Cardiac muscle cell (in vitro differentiated cells and primary cell): ENCODE results near the gene CCDC78. TPM values are rescaled to one million over a fixed set of nuclear protein-coding genes. Genes with fewer than 3 reads are reported as not detected.

Source experiments
- DNase-seq, 2 donors: peaks; one replicate each; pipeline versions ENCODE4 v3.0.0 to v3.0.0-alpha.2; 2010 to 2017; ENCODE audit warnings: low read depth in 1 of 2, low spot score in 1 of 2
- H3K27ac ChIP-seq: fragments of 200-600 bp; sonication (generic); 2 replicates; pipeline ENCODE4 v1.5.1; 2016
- H3K27me3 ChIP-seq: fragments of 200-600 bp; sonication (generic); 2 replicates; pipeline ENCODE4 v1.6.0; 2016; ENCODE audit warnings: control low read depth
- H3K36me3 ChIP-seq: fragments of 200-600 bp; sonication (generic); 2 replicates; pipeline ENCODE4 v1.5.1; 2016; ENCODE audit warnings: control low read depth
- H3K4me1 ChIP-seq: fragments of 200-600 bp; sonication (generic); 2 replicates; pipeline ENCODE4 v1.8.1; 2017; ENCODE audit warnings: low read depth, mild to moderate bottlenecking, mixed run types
- H3K4me3 ChIP-seq: fragments of 200-600 bp; sonication (generic); 2 replicates; pipeline ENCODE4 v1.5.1; 2016; ENCODE audit warnings: mild to moderate bottlenecking
- H3K9me3 ChIP-seq: fragments of 200-600 bp; sonication (generic); 2 replicates; pipeline ENCODE4 v1.5.1; 2017; ENCODE audit warnings: low read depth, mild to moderate bottlenecking, control low read depth
- CTCF ChIP-seq: IDR thresholded peaks from 2 replicates; pipeline ENCODE4 v1.5.1; 2012; ENCODE audit warnings: low read depth, mild to moderate bottlenecking, low read length
- polyA plus RNA-seq: library from polyadenylated mRNA; unstranded; fragments of >200 nt; fragmentation: Nextera tagmentation; extraction: Ambion mirVana; gene quantifications from 2 replicates; pipeline ENCODE4 v1.2.1, GENCODE V29; 2016
- total RNA-seq: library from RNA; depleted of rRNA; stranded (reverse); fragments of >200 nt; gene quantifications from 2 replicates; pipeline ENCODE4 v1.2.3, GENCODE V29; 2016

The CCDC78 gene
- total and polyA plus RNA-seq, 2 experiments from 2014 or later, result 4.2 to 16.5 TPM

DNA sequence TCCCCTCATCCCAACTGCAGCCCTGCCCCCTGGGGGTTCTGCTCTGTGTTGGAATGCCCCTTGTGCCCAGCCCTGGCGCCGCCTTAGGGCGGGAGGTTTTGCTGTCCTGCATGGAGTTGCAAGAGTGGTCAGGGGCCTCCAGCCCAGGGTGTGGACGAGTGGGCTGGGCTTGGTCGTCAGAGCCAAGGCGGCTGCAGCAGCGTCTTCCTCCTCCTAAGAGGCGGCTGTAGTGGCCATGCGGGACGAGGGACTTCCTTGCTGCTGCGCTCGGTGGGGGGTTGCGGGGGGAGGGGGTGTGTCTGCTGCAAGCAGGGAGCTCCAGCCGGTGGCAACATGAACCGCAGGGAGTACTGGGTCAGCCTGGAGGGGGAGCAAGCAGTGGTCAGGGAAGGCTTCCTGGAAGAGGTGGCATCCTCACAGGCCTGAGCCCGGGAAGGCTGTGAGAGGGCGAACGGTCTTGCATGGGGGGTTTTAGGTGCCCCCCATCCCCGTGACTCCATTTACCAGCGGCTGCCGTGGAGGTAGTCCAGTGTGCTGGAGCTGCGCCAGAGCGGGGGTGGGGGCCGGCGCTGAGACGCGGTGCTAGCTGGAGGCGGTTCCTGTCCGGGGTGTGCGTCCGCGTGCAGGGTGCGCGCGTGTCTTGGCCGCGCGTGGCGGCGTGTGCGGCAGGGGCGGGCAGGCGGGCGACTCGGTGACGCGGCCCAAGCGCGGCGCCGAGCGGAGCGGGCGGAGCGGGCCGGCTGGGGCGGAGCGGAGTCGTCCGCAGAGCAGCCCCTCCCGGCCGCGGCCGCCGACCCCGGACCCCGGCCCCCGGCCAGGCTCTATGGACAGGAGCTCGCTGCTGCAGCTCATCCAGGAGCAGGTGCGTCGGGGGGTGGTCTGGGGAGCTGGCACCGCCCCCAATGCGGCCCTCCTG is 51.0 kb downstream of the CCDC78 start, which contains the start of gene RHBDL1:
Gene RHBDL1 (plus strand): TSS at position 704 of the 916 bp plus-strand sequence. CDS start 120 bp downstream, at position 824.
- TF ChIP-seq CTCF, result no peak
- H3K27ac ChIP-seq, result no peak within 1 kb of the TSS

GRCh38 chr16:674214-674881 is 51.9 kb downstream of the CCDC78 start:
- no peaks in the 10 kb centered on the region for H3K9me3 ChIP-seq
- TF ChIP-seq CTCF, result no peak
- peaks cover 35% of the 10 kb centered on the region for H3K36me3 ChIP-seq
- no peak for DNase-seq
- peaks cover 7% of the 10 kb centered on the region for H3K4me1 ChIP-seq
- no peak overlapping the region for H3K27ac ChIP-seq
- no peak overlapping the region for H3K4me3 ChIP-seq
- H3K27me3 ChIP-seq, result no peaks in the 10 kb centered on the region

More for the DNA sequence above, 51.0 kb downstream of the CCDC78 start, which contains the start of gene RHBDL1:
- Histone ChIP-seq H3K4me1 (peaks cover 7% of the 10 kb centered on the region), H3K4me3 (peak within 1 kb of the TSS; percentile 23), H3K27me3 (no peaks in the 10 kb centered on the region), H3K36me3 (peaks cover 26% of the 10 kb centered on the region), H3K9me3 (no peaks in the 10 kb centered on the region)
- peak in 1 of 2 donors; percentile 50 for DNase-seq

DNA sequence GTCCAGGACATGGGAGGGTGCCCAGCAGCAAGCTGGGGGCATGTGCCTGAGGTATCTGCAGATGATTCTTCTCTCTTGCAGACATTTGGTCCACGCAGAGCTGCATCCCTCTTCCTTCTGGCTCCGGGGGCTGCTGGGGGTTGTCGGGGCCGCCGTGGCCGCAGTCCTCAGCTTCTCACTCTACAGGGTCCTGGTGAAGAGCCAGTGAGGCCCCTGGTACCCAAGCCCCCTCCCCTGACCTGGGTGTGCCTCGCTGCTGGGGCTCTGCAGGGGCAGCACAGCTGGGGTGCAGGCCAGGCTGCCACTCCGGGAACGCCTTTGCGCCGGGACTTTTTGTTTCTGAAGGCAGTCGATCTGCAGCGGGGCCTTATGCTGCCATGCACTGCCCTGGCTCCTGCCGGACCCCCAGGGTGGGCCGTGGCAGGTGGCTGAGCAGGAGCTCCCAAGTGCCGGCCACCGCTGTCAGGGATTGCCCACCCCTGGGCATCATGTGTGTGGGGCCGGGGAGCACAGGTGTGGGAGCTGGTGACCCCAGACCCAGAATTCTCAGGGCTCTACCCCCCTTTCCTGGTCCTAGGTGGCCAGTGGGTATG is 52.7 kb downstream of the CCDC78 start:
- TF ChIP-seq CTCF, result no peak
- Histone ChIP-seq H3K27me3 (no peaks in the 10 kb centered on the region), H3K9me3 (no peaks in the 10 kb centered on the region), H3K36me3 (peaks cover 35% of the 10 kb centered on the region), H3K4me3 (no peak overlapping the region), H3K4me1 (peaks cover 5% of the 10 kb centered on the region), H3K27ac (no peak overlapping the region)
- DNase-seq, result no peak

- Histone ChIP-seq H3K4me1 (peaks cover 5% of the 10 kb centered on the region), H3K36me3 (peaks cover 35% of the 10 kb centered on the region), H3K27ac (no peak overlapping the region), H3K4me3 (no peak overlapping the region), H3K27me3 (no peaks in the 10 kb centered on the region), H3K9me3 (no peaks in the 10 kb centered on the region)
- DNase-seq, result no peak
- no peak for TF ChIP-seq CTCF
Measured at GRCh38 chr16:672851-673250, 53.4 kb downstream of the CCDC78 start.

Other genes with a start within 250 kb of the CCDC78 start
- 58.2 and 63.3 TPM in 2 replicates for gene CAPN15, start 198.7 kb downstream of the CCDC78 start, total RNA-seq
- 19.0 and 38.1 TPM in 2 replicates for gene CAPN15, start 198.7 kb downstream of the CCDC78 start, polyA plus RNA-seq
- 0.14 and 0.66 TPM in 2 replicates for gene PRR35, start 166.0 kb downstream of the CCDC78 start, total RNA-seq
- gene PRR35, start 166.0 kb downstream of the CCDC78 start, polyA plus RNA-seq, result 0.40 TPM in 1 of 2 replicates, not detected in the other
- gene NHLRC4, start 159.4 kb downstream of the CCDC78 start, total RNA-seq, result 3.6 and 3.9 TPM in 2 replicates
- 2.2 and 2.6 TPM in 2 replicates for gene NHLRC4, start 159.4 kb downstream of the CCDC78 start, polyA plus RNA-seq
- 124 and 126 TPM in 2 replicates for gene PIGQ, start 156.5 kb downstream of the CCDC78 start, total RNA-seq
- gene PIGQ, start 156.5 kb downstream of the CCDC78 start, polyA plus RNA-seq, result 89.2 and 110 TPM in 2 replicates
- gene RAB40C, start 136.4 kb downstream of the CCDC78 start, total RNA-seq, result 40.7 and 45.9 TPM in 2 replicates
- 30.8 and 36.9 TPM in 2 replicates for gene RAB40C, start 136.4 kb downstream of the CCDC78 start, polyA plus RNA-seq
- gene WFIKKN1, start 95.5 kb downstream of the CCDC78 start, total RNA-seq, result 85.8 and 125 TPM in 2 replicates
- 79.6 and 105 TPM in 2 replicates for gene WFIKKN1, start 95.5 kb downstream of the CCDC78 start, polyA plus RNA-seq
- 196 and 201 TPM in 2 replicates for gene METTL26, start 90.1 kb downstream of the CCDC78 start, total RNA-seq
- 153 and 181 TPM in 2 replicates for gene METTL26, start 90.1 kb downstream of the CCDC78 start, polyA plus RNA-seq
- gene MCRIP2, start 84.6 kb downstream of the CCDC78 start, total RNA-seq, result 123 and 144 TPM in 2 replicates
- gene MCRIP2, start 84.6 kb downstream of the CCDC78 start, polyA plus RNA-seq, result 131 and 146 TPM in 2 replicates
- 25.6 and 26.5 TPM in 2 replicates for gene WDR90, start 77.1 kb downstream of the CCDC78 start, total RNA-seq
- gene WDR90, start 77.1 kb downstream of the CCDC78 start, polyA plus RNA-seq, result 28.1 and 32.3 TPM in 2 replicates
- gene RHOT2, start 58.3 kb downstream of the CCDC78 start, total RNA-seq, result 251 and 305 TPM in 2 replicates
- 294 and 315 TPM in 2 replicates for gene RHOT2, start 58.3 kb downstream of the CCDC78 start, polyA plus RNA-seq
- 3.6 and 12.9 TPM in 2 replicates for gene RHBDL1, start 50.8 kb downstream of the CCDC78 start, total RNA-seq
- gene RHBDL1, start 50.8 kb downstream of the CCDC78 start, polyA plus RNA-seq, result 2.6 and 4.7 TPM in 2 replicates
- 176 and 207 TPM in 2 replicates for gene STUB1, start 46.0 kb downstream of the CCDC78 start, total RNA-seq
- 219 and 269 TPM in 2 replicates for gene STUB1, start 46.0 kb downstream of the CCDC78 start, polyA plus RNA-seq
- gene JMJD8, start 42.1 kb downstream of the CCDC78 start, total RNA-seq, result 105 and 134 TPM in 2 replicates
- gene JMJD8, start 42.1 kb downstream of the CCDC78 start, polyA plus RNA-seq, result 107 and 118 TPM in 2 replicates
- gene WDR24, start 36.0 kb downstream of the CCDC78 start, total RNA-seq, result 17.6 and 23.3 TPM in 2 replicates
- 22.8 and 31.0 TPM in 2 replicates for gene WDR24, start 36.0 kb downstream of the CCDC78 start, polyA plus RNA-seq
- 0.12 and 0.74 TPM in 2 replicates for gene FBXL16, start 20.6 kb downstream of the CCDC78 start, total RNA-seq
- 0.59 and 1.4 TPM in 2 replicates for gene FBXL16, start 20.6 kb downstream of the CCDC78 start, polyA plus RNA-seq
- 93.9 and 186 TPM in 2 replicates for gene METRN, start 11.3 kb downstream of the CCDC78 start, total RNA-seq
- 299 and 330 TPM in 2 replicates for gene METRN, start 11.3 kb downstream of the CCDC78 start, polyA plus RNA-seq
- gene ANTKMT, start 5.3 kb downstream of the CCDC78 start, total RNA-seq, result 55.1 and 62.5 TPM in 2 replicates
- gene ANTKMT, start 5.3 kb downstream of the CCDC78 start, polyA plus RNA-seq, result 72.4 and 82.6 TPM in 2 replicates
- 31.6 and 47.5 TPM in 2 replicates for gene HAGHL, start 663 bp upstream of the CCDC78 start, total RNA-seq
- 27.7 and 37.0 TPM in 2 replicates for gene HAGHL, start 663 bp upstream of the CCDC78 start, polyA plus RNA-seq
- gene CIAO3, start 14.6 kb upstream of the CCDC78 start, total RNA-seq, result 46.2 and 67.7 TPM in 2 replicates
- 43.3 and 72.2 TPM in 2 replicates for gene CIAO3, start 14.6 kb upstream of the CCDC78 start, polyA plus RNA-seq
- 0.32 and 4.5 TPM in 2 replicates for gene MSLN, start 34.3 kb upstream of the CCDC78 start, total RNA-seq
- not detected in 2 replicates for gene MSLN, start 34.3 kb upstream of the CCDC78 start, polyA plus RNA-seq
- 32.2 and 36.1 TPM in 2 replicates for gene RPUSD1, start 61.9 kb upstream of the CCDC78 start, total RNA-seq
- 27.0 and 34.3 TPM in 2 replicates for gene RPUSD1, start 61.9 kb upstream of the CCDC78 start, polyA plus RNA-seq
- 57.4 and 107 TPM in 2 replicates for gene CHTF18, start 62.2 kb upstream of the CCDC78 start, total RNA-seq
- gene CHTF18, start 62.2 kb upstream of the CCDC78 start, polyA plus RNA-seq, result 43.6 and 58.5 TPM in 2 replicates
- not detected in 2 replicates for gene GNG13, start 74.3 kb upstream of the CCDC78 start, total RNA-seq
- gene GNG13, start 74.3 kb upstream of the CCDC78 start, polyA plus RNA-seq, result 0.79 TPM in 1 of 2 replicates, not detected in the other
- 37.6 and 41.6 TPM in 2 replicates for gene LMF1, start 244.5 kb upstream of the CCDC78 start, total RNA-seq
- 18.8 and 39.0 TPM in 2 replicates for gene LMF1, start 244.5 kb upstream of the CCDC78 start, polyA plus RNA-seq